GF-D8 (cell line): ENCODE data around the gene ING5.
A peak's percentile ranks its signal among the peaks of the same experiment; 100 is the strongest.

Source experiments
- DNase-seq: peaks from one replicate; lab custom pipeline; 2025; lab: John Stamatoyannopoulos, UW

The ING5 gene

GRCh38 chr2:241672243-241673188 is 29.3 kb upstream of the ING5 start:
- DNase-seq = no peak

- DNase-seq = no peak
Observed at GRCh38 chr2:241673189-241673663, 28.6 kb upstream of the ING5 start.

GRCh38 chr2:241673797-241674725 is 27.8 kb upstream of the ING5 start:
- DNase-seq = no peak

- no peak for DNase-seq
Observed at GRCh38 chr2:241675885-241676284, 26.0 kb upstream of the ING5 start.

- DNase-seq = no peak
Observed at GRCh38 chr2:241676665-241677064, 25.2 kb upstream of the ING5 start.

GRCh38 chr2:241677392-241677791 is 24.4 kb upstream of the ING5 start:
- no peak for DNase-seq

GRCh38 chr2:241678307-241678706 is 23.5 kb upstream of the ING5 start:
- DNase-seq = no peak

GRCh38 chr2:241678784-241679540 is 22.9 kb upstream of the ING5 start:
- DNase-seq = no peak

GRCh38 chr2:241680044-241680443 is 21.8 kb upstream of the ING5 start:
- DNase-seq = no peak

GRCh38 chr2:241680827-241681599 is 20.8 kb upstream of the ING5 start:
- no peak for DNase-seq

- DNase-seq = no peak
Observed at GRCh38 chr2:241686324-241686649, 15.6 kb upstream of the ING5 start.

- peak; percentile 88 for DNase-seq
Observed at GRCh38 chr2:241686650-241687425, 15.0 kb upstream of the ING5 start, which contains the start of gene DTYMK. TSS of gene DTYMK (minus strand) at chr2:241686815. CDS start at chr2:241686783, 32 bp downstream.

GRCh38 chr2:241689306-241689705 is 12.5 kb upstream of the ING5 start:
- DNase-seq = no peak

- DNase-seq = no peak
Observed at GRCh38 chr2:241690202-241690717, 11.6 kb upstream of the ING5 start.

- DNase-seq = no peak
Observed at GRCh38 chr2:241692448-241692847, 9.4 kb upstream of the ING5 start.

- no peak for DNase-seq
Observed at GRCh38 chr2:241695651-241696050, 6.2 kb upstream of the ING5 start.

- DNase-seq = no peak
Observed at GRCh38 chr2:241701149-241701398, 765 bp upstream of the ING5 start.

- DNase-seq = peak; percentile 53
Observed at GRCh38 chr2:241702155-241703031, 554 bp downstream of the ING5 start.

- no peak for DNase-seq
Observed at GRCh38 chr2:241703032-241703604, 1.3 kb downstream of the ING5 start.
